Heart left ventricle (tissue), 16 donors: ENCODE data around the gene DNHD1. TPM values are rescaled to one million over a fixed set of nuclear protein-coding genes. Genes with fewer than 3 reads are reported as not detected.

Source experiments
- ATAC-seq, 4 donors: fragments of 200-7000 bp; cut with Tn5 transposase; one replicate each; pipeline ENCODE4 v1.9.1; 2020 to 2022; ENCODE audit warnings: moderate library complexity in 4 of 4, mild to moderate bottlenecking in 3 of 4, moderate number of reproducible peaks in 1 of 4
- DNase-seq, 5 donors: peaks; one replicate each; pipeline ENCODE4 v3.0.0-alpha.2; 2020
- H3K27ac ChIP-seq, 12 donors: fragments of 200-600 bp; sonication (generic) in 4 of 12; one replicate each; pipeline versions ENCODE4 v1.5.0 to v1.8.0; 2016 to 2022; ENCODE audit warnings: mild to moderate bottlenecking in 2 of 12
- H3K27me3 ChIP-seq, 9 donors: fragments of 200-600 bp; sonication (generic) in 2 of 9; one replicate each; pipeline versions ENCODE4 v1.5.1 to v1.8.0; 2016 to 2022; ENCODE audit warnings: mild to moderate bottlenecking in 3 of 9
- H3K36me3 ChIP-seq, 9 donors: fragments of 200-600 bp; sonication (generic) in 2 of 9; one replicate each; pipeline versions ENCODE4 v1.5.0 to v1.8.0; 2018 to 2022; ENCODE audit warnings: mild to moderate bottlenecking in 2 of 9
- H3K4me1 ChIP-seq, 12 donors: fragments of 200-600 bp; sonication (generic) in 4 of 12; one replicate each; pipeline versions ENCODE4 v1.5.0 to v1.8.0; 2016 to 2022; ENCODE audit warnings: mild to moderate bottlenecking in 3 of 12
- H3K4me3 ChIP-seq, 12 donors: fragments of 200-600 bp; sonication (generic) in 4 of 12; one replicate each; pipeline versions ENCODE4 v1.5.0 to v1.8.0; 2017 to 2022; ENCODE audit warnings: mild to moderate bottlenecking in 9 of 12, moderate library complexity in 4 of 12
- H3K9me3 ChIP-seq, 12 donors: fragments of 200-600 bp; sonication (generic) in 4 of 12; one replicate each; pipeline versions ENCODE4 v1.5.0 to v1.8.0; 2016 to 2022; ENCODE audit warnings: mild to moderate bottlenecking in 1 of 12
- POLR2A ChIP-seq, 2 donors: fragments of 450-650 bp; IDR thresholded peaks; one replicate each; pipeline ENCODE4 v1.6.1; 2017; ENCODE audit warnings: antibody characterized with exemption in 2 of 2, mild to moderate bottlenecking in 2 of 2, moderate library complexity in 2 of 2
- WGBS, 4 donors: extraction: QIAGEN DNeasy Blood & Tissue Kit in 2 of 4; methylation state at CpG; one replicate each; pipeline versions ENCODE4 v1.1.5 to v1.1.7; 2013 to 2018; 5-methylcytosine and 5-hydroxymethylcytosine counted together
- intact Hi-C, 10 donors: fragments of 100-400 bp; cut with DNase I; formaldehyde crosslinking; loops; one replicate each; pipeline versions ENCODE4 v1.11.1 to v1.14.2; 2022
- polyA plus RNA-seq, 2 donors: library from polyadenylated mRNA; stranded (reverse); fragments of 200-250 nt; gene quantifications; one replicate each; pipeline ENCODE4 v1.2.3, GENCODE V29; 2013
- total RNA-seq, 9 donors: library from RNA; depleted of rRNA in 2 of 9; stranded (reverse); fragments of >200 nt in 2 of 9; fragmentation: NEBNext Ultra II Directional in 3 of 9; extraction: Animal tissue kit (Norgen Biotek cat#: 25700) in 3 of 9; gene quantifications; one replicate each; pipeline versions ENCODE4 v1.1.0 to v1.2.4, GENCODE V29; 2016 to 2023
- TF ChIP-seq, protein P1 (sequence below), 12 donors: fragments of 200-600 bp; sonication (generic) in 4 of 12; IDR thresholded peaks; one replicate each; pipeline versions ENCODE4 v1.5.0 to v1.8.0; 2018 to 2022; ENCODE audit warnings: antibody characterized with exemption in 12 of 12, mild to moderate bottlenecking in 5 of 12
- donor health status: ischemic (EF 13 %, LVEDD 7.1; RV severe dilation, severe dysfunction).
- donor health status: healthy with polysubstance abuse.
- donor health status: DM: no; HTN: yes; CAD: no.
- donor health status: DM: no; HTN: no; CAD: no.
- donor health status: ischemic (EF 25% LVEDD 6.9; RV normal size, moderate dysfunction).
- donor health status: ischemic (EF 25% LVEDD 5.7; RV mildly dilated, moderate dysfunction).
- donor health status: healthy.
- donor health status: DM: yes; HTN: yes; CAD: no.
- donor health status: ischemic (EF 35%, LVEDD 5.7; RV mildly dilated, moderate dysfunction).
- donor health status: nonischemic (EF 11% LVEDD 7.7; RV severe dilation, severe dysfunction).
- donor health status: DM: yes; HTN: yes; CAD: no.
- donor health status: PGD.
- donor health status: ischemic (EF 29% LVEDD 5.4; RV normal size, mild dysfunction).
- donor health status: nonischemic (EF 23%, LVEDD 6.1; RV moderate dilation, normal function).

Gene DNHD1
- total and polyA plus RNA-seq, 11 donors = 2.2 to 9.4 (median 5.4) TPM

DNA sequence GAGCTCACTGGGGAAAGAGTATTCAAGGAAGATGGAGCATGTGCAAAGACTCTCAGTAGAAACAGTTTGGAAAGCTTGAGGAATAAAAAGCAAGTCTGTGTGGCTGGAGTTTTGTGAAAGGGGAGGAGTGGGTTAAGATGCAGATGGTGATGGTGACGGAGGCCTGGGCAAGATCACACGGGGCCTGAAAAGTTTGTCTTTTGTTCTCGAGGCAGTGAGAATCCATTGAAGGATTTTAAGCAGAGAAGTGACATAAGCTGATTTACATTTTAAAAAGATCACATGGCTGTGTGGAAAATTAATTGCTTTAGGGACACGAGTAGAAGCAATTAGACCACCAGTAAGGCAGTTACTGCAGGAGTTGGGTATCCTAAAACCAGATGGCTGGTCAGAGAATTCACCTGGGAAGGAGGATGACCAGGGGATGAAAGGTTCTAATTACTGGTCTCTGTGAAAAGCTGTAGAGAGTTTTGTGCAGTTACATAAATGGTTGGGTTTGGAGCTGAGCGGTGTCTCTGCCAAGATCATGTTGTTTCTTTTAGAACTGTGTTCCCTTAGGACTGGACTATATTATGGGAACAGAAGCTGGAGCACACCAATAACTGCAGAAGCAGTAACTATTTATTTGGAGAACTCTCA, 99.3 kb downstream of the DNHD1 start:
- Histone ChIP-seq H3K9me3 (no peaks in the 10 kb centered on the region), H3K4me1 (peaks cover 6 to 81% (median 57%) of the 10 kb centered on the region in 12 donors), H3K27ac (peak overlapping the region; percentile 37 to 83 (median 60)), H3K4me3 (no peak overlapping the region), H3K27me3 (no peaks in the 10 kb centered on the region), H3K36me3 (peaks cover 0 to 79% (median 52%) of the 10 kb centered on the region in 9 donors)
- ATAC-seq (peak; percentile 44 to 71 (median 63)), DNase-seq (no peak)
- TF ChIP-seq, protein P1, sequence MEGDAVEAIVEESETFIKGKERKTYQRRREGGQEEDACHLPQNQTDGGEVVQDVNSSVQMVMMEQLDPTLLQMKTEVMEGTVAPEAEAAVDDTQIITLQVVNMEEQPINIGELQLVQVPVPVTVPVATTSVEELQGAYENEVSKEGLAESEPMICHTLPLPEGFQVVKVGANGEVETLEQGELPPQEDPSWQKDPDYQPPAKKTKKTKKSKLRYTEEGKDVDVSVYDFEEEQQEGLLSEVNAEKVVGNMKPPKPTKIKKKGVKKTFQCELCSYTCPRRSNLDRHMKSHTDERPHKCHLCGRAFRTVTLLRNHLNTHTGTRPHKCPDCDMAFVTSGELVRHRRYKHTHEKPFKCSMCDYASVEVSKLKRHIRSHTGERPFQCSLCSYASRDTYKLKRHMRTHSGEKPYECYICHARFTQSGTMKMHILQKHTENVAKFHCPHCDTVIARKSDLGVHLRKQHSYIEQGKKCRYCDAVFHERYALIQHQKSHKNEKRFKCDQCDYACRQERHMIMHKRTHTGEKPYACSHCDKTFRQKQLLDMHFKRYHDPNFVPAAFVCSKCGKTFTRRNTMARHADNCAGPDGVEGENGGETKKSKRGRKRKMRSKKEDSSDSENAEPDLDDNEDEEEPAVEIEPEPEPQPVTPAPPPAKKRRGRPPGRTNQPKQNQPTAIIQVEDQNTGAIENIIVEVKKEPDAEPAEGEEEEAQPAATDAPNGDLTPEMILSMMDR (IDR thresholded peaks at IDR 0.05) = no peak
- TF ChIP-seq POLR2A (IDR thresholded peaks at IDR 0.05) = no peak
- 19 to 33% (median 29%) methylated on average over 5 of the region's 5 CpGs for WGBS, 4 donors
- intact Hi-C loops = loop anchor here in 1 of 10 donors (10.0 kb wide), 1 partner anchor 62 kb away; no protein-coding TSS in a partner anchor

DNA sequence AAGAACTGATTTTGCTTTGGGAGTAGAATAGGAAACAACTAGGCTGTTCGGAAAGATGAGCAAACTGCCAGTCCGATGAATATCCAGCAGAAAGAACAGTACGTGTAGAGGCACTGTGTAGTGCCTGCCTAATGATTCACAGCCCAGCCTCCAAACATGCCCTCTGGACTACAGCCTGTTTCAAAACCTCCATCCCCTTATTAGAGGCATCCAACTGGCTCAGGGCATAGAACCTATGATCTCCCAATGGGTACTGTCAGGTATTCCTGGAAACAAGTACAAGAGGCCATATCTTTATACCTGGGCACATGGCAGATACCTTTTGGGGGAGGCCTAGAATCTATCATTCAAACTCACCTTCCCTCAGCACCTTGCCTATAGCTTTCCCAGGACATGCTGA, 101.5 kb downstream of the DNHD1 start:
- DNase-seq (no peak), ATAC-seq (peak in 1 of 4 donors; percentile 5)
- Histone ChIP-seq H3K4me3 (no peak overlapping the region), H3K9me3 (no peaks in the 10 kb centered on the region), H3K27ac (peak overlapping the region in 6 of 12 donors; percentile 48 to 83 (median 64)), H3K27me3 (no peaks in the 10 kb centered on the region), H3K36me3 (peaks cover 0 to 74% (median 46%) of the 10 kb centered on the region in 9 donors), H3K4me1 (peaks cover 8 to 87% (median 64%) of the 10 kb centered on the region in 12 donors)
- intact Hi-C loops = loop anchor here in 1 of 10 donors (10.0 kb wide), 1 partner anchor 64 kb away; no protein-coding TSS in a partner anchor
- no peak for TF ChIP-seq POLR2A (IDR thresholded peaks at IDR 0.05)
- TF ChIP-seq, protein P1 (IDR thresholded peaks at IDR 0.05) = no peak
- WGBS, 4 donors = 77 to 81% (median 78%) methylated on average over 3 of the region's 3 CpGs

DNA sequence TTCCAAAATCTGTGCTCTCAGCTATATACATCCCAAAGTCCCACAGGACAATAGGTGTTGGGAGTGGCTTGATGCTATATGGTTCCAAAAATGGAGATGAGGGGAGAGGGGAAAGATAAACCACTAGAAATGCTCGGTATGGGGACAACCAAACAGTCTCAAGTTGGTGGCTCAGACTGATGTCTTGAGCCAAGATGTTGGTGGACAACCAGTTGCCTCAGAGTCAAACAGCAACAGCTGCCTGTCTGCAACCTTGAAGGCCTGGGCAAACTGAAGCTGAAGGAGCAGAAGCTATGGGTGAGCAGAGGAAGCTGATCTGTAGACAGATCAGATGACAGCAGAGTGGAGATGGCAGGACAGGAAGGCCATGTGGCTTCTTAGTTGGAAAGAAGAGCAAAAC, 102.4 kb downstream of the DNHD1 start:
- TF ChIP-seq, protein P1 (IDR thresholded peaks at IDR 0.05) = no peak
- TF ChIP-seq POLR2A (IDR thresholded peaks at IDR 0.05) = no peak
- no peaks in the 10 kb centered on the region for H3K27me3 ChIP-seq
- no peak overlapping the region for H3K4me3 ChIP-seq
- intact Hi-C loops = loop anchor here in 1 of 10 donors (10.0 kb wide), 1 partner anchor 65 kb away; no protein-coding TSS in a partner anchor
- H3K4me1 ChIP-seq = peaks cover 8 to 80% (median 55%) of the 10 kb centered on the region in 12 donors
- H3K36me3 ChIP-seq = peaks cover 0 to 68% (median 44%) of the 10 kb centered on the region in 9 donors
- H3K27ac ChIP-seq = peak overlapping the region in 1 of 12 donors; percentile 83
- no peak for ATAC-seq
- WGBS, 4 donors = 70 to 83% (median 77%) methylated on average over 1 of the region's 1 CpG
- H3K9me3 ChIP-seq = no peaks in the 10 kb centered on the region
- no peak for DNase-seq

DNA sequence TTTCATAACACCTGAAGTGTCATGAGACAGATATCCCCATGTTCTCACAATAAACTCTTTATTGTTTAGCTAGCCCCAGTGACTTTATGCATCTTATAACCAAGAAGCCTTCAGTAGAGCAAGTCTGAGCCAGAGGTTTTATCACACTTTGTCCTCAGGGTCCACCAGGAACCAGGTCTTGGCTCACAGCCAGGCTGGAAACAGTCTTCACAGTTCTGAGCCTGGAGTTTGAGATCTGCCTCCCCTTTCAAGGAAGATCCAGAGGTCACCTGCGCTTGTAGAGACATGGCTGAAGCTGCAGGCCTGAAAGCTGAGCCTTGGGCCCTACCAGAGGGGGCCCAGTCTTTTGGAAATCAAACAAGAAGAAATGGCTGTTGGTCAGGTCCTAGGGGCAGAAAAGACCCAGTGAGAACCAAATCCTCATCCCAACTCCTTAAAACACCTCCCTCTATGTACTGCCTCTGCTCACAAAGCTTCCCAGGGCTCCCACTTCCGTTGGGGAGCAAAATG, 102.9 kb downstream of the DNHD1 start:
- DNase-seq (no peak), ATAC-seq (no peak)
- TF ChIP-seq, protein P1 (IDR thresholded peaks at IDR 0.05) = no peak
- TF ChIP-seq POLR2A (IDR thresholded peaks at IDR 0.05) = no peak
- H3K36me3 ChIP-seq = peaks cover 0 to 63% (median 42%) of the 10 kb centered on the region in 9 donors
- H3K27me3 ChIP-seq = no peaks in the 10 kb centered on the region
- intact Hi-C loops = loop anchor here in 6 of 10 donors (5.0 to 10.0 kb wide), 5 partner anchors 43 to 208 kb away; partner anchors contain the start of genes MRPL17 (in 2 of the 6) and SMPD1 (in 1 of the 6)
- WGBS, 4 donors = 85 to 100% (median 88%) methylated on average over 1 to 2 of the region's 2 CpGs
- no peaks in the 10 kb centered on the region for H3K9me3 ChIP-seq
- H3K4me3 ChIP-seq = no peak overlapping the region
- peak overlapping the region in 1 of 12 donors; percentile 83 for H3K27ac ChIP-seq
- H3K4me1 ChIP-seq = peaks cover 8 to 80% (median 52%) of the 10 kb centered on the region in 12 donors
